Measurements from ENCODE around the gene ITM2A. TPM values are rescaled to one million over a fixed set of nuclear protein-coding genes. Genes with fewer than 3 reads are reported as not detected.

Gene ITM2A
- total RNA-seq (2014; rRNA removed; shearing (Covaris generic)): 0.17 and 0.43 TPM in 2 replicates
- polyA plus RNA-seq (2014; cell fraction: nucleus; rRNA removed): 1.0 TPM in 1 of 2 replicates, not detected in the other

DNA sequence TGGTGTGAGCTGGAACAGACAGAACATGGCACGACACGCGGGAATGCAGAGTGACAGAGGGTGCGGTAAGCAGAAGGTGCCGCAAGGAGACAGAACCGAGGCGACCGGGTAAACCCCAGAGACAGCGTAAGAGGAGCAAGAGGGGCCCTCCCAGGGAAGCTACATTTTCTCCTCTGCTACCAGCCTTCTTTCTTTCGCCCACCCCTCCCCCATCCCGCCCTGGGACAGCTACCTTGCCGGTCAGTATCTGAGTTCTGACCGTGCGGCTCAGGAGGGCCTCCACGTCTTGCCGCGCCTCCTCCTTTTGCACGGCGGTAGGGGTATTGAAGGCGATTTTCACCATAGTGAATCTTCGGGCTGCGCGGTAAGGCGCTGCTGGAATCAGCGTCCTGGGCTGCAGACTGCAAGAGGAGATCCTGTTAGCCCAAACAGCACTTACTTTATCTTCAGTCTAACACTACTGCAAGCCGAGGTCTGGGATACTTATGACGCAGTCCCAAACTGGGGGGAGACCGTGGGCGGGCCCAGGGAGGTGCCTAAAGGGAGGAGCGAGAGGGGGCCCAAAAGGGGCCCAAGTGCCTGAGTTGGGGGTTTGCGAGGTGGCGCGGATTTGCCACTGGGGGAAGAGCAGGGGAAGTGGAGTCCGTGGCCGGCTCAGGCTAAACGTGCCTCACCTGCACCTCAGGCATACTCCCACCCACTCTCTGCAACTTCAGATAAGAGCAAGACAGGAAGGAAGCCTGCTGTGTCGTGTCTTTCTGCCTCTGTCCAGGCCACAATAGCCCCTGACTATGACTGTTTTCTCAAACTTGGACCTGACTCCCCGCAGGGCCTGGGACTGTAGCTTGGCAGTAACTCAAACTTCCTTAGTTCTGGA lies at the start of gene ITM2A:
Gene ITM2A (minus strand): TSS at position 462 of the 877 bp plus-strand sequence. CDS start 119 bp downstream, at position 343.
- DNase-seq (ENCODE audit: extremely low read depth, low read depth): no peak

DNA sequence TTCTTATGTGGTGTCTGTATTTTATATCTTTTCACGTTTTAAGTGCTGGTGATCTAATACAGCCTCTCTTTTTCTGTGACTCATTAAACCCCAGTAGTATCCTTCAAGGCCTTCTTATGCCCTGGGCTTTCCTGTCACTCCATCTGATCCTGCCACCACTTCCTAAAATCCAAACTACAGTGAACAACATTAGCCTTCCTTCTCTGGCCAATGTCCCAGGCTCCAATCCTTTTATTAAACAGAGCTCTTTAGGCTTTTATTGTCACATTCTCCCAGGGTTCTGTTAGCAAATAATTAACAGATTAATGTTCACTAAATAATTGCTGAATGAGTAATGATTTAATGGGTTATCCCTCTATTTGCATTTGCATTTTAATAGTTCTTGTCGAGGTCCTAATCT lies 47.9 kb upstream of the ITM2A start:
- no peak for DNase-seq (ENCODE audit: extremely low read depth, low read depth)

DNA sequence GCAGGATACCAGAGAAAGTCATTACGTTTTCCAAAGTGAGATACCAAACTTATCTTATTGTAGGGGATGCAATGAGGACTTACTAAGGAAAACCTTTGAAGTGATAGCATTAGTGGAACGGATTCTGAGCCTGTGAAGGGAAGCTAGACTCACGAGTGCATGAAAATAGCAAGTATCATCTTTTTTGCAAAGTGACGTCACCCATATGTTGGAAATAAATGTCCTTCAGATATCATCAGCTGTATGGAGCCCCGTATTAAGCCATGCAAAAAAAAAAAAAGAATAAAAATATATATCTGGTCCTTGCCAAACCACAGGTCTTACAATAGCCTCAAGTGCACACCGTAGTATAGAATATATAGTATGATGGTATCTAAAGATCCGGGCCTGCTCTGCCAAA lies 46.8 kb upstream of the ITM2A start:
- no peak for DNase-seq (ENCODE audit: extremely low read depth, low read depth)

DNA sequence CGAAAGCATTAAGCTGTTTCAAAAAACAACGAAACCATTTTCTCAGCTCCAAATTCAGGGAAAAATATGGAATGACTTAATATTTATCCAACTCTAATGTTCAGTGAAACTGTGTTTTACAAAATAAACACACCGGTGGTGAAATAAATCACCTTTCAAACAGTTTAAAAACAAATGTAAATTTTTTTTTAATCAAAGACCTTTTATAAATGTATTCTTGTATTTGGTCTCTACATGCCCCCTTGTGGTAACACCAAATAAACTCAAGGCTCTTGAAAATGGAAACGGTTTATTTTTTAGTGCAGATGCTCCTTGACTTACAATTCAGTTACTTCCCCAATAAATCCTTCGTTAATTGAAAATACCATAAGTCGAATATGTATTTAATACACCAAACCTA lies 45.8 kb upstream of the ITM2A start:
- no peak for DNase-seq (ENCODE audit: extremely low read depth, low read depth)

DNA sequence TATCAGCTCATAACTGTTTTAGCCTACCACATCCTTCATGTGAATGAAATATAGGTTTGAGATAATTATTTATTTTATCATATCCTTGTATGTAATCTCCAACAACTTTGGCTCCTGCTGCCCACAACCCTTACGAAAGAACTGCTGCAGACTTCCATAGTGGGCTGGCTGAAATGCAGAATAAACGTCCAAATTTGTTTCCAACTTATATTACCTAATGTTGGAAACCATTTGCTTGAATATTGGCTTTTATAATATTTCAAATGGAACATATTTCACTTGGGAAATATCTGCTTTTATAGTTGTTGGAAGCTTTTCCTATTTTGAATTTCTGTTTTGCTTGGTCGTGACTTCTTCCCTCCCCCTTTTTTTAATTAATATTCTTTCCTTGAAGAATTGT lies 45.0 kb upstream of the ITM2A start:
- DNase-seq (ENCODE audit: extremely low read depth, low read depth): no peak

DNA sequence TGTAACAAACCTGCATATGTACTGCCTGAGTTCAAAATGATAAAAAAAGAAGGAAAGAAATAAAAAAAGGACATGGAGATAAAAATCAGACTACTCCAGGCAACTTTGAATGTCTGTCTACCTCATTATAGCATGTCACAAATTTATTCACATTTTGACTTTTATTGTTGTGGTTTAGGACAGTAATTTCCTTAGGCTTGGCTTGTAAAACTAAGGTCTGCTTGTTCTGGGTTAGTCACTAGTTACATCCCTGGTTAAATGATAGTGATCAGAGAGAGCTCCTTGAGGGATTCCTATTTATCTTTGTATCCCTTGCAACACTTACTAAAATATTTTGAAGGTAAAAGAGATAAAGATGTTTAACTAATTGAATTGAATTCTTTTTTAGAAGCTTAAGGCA lies 42.5 kb upstream of the ITM2A start:
- no peak for DNase-seq (ENCODE audit: extremely low read depth, low read depth)

DNA sequence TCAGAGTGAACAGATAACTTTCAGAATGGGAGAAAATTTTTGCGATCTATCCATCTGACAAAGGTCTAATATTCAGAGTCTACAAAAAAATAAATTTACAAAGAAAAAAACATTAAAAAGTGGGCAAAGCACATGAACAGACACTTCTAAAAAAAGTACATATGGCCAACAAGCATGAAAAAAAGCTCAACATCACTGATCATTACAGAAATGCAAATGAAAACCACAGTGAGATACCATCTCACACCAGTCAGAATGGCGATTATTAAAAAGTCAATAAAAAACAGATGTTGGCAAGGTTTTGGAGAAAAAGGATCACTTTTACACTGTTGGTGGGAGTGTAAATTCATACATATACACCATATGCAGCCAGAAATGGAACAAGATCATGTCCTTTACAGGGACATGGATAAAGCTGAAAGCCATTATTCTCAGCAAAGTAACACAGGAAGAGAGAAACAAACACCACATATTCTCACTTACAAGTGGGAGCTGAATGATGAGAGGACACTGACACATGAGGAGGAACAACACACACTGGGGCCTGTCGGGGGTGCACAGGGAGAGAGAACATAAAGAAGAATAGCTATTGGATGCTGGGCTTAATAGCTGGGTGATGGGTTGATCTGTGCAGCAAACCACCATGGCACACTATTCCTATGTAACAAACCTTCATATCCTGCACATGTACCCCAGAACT lies 41.6 kb upstream of the ITM2A start:
- no peak for DNase-seq (ENCODE audit: extremely low read depth, low read depth)

DNA sequence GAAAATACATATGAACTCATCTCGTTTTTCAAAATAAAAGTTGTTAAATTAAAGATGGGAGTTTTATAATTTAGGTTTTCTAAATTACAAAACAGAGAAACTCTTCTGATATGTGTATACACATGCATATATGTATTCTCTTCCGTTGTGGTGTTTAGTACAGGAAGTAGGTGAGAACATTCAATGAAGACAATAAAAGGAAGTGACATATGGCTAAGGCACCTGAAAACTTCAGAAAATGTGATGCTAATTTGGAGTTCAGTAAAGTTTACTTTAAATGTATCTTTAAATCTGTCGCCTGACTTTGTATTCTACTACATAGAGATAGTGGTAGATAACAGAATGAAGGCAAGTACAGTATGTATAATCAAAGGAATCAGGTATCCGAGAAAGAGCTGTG lies 33.5 kb upstream of the ITM2A start:
- DNase-seq (ENCODE audit: extremely low read depth, low read depth): no peak

DNA sequence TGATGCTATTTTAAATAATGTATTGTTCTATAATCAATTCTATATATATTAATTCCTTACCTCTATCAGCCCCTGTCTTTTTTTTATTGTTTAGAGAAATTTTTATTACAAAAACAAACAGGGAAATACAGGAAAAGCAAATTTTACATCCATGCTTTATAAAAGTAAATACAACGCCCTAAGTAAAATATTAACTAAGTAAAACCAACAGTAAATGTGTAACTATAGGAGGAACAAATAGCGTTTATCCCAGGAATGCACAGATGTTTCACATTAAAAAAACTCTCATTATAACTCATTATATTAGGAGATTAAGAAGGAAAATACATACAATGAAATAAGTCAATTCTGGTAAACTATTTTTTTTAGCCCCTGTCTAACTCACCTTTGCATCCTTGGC lies 8.2 kb upstream of the ITM2A start:
- DNase-seq (ENCODE audit: extremely low read depth, low read depth): no peak

DNA sequence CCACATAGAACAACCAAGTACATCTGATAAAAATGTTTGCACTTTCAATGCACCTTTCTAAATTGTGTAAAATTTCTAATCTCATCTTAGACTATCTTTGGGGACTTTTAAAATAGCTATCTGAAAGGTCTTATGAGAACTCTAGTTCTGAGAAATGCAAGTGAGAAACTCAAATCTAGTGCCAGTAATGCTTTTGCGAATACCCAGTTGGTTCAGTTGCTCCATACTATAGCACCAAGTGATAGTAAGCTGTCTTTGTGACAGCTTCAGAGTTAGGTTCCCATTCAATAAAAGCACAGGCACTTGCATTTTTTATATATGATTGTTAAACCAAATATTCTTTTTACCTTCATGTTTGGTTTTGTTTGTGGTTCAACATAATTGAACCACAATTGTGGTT lies 4.5 kb upstream of the ITM2A start:
- no peak for DNase-seq (ENCODE audit: extremely low read depth, low read depth)

DNA sequence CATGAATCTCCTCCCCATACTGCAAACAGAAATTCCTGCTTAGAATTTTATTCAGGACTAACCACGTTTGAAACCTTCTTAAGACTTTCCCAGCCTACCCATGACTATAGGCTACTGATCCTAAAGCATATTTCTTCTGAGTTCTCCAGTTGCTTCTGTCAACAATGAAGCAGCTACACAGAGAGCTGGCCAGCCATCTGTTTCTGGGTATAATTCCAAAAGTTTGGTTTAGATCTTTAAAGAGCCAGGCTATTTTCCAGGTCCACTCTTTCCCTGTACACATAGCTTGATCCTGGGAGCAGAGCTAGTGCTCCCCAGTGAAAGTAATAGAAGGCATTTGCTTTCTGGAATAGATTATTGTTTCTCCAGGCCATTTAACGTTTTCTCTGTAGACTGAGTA lies 4.0 kb upstream of the ITM2A start:
- DNase-seq (ENCODE audit: extremely low read depth, low read depth): no peak

DNA sequence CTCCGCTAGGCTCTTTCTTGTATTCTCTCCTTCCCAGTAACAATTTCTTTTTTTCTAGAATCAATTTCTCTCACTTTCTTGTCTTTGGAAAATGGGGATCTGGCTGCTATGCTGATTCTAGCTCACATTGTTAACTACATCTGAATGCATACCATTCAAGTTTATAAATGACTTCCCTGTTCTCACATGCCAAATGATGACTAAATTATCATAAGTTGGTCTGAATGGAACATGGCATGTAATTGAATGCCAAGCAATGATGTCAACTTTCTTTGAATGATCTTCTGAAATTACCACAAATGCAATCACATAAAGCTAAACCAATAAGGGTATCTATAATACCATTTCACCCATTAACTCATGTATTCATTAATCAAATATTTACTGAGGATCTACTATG lies 2.7 kb upstream of the ITM2A start:
- no peak for DNase-seq (ENCODE audit: extremely low read depth, low read depth)

DNA sequence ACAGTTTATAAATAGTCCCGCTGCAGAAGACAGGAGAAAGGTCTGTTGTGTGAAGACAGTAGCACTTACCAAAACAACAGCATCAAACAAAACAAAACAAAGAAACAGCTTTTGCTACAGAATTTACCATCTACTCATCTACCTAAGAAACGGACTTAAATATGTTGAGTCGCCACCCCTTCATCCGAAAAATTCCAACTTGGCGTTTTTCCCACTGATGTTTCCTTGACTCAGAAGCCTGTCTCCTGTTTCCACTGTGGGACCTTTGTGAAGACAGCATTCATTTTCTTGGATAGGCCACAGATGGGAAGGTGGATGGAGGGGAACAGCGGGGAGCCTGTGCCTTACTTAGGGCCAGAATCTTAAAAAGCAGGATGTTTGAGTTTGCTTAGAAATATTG lies 1.3 kb upstream of the ITM2A start:
- DNase-seq (ENCODE audit: extremely low read depth, low read depth): no peak

DNA sequence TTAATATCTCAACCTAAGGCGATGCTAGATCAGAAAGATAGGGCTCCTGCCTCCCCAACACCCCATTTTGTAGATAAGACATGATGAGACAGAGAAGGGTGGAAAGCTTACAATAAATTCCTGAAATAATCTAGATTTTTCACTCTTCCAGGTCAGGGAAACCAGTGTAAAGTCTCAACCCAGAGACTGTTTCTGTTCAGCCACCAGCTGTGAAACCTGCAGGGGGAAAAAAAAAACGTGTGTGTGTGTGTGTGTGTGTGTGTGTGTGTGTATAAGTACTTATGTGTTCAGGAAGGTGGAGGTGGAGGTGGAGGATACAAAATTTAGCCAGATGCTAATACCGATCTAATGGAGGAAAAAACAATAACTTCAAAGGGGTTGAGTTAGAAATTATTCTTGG lies 773 bp upstream of the ITM2A start:
- DNase-seq (ENCODE audit: extremely low read depth, low read depth): no peak

DNA sequence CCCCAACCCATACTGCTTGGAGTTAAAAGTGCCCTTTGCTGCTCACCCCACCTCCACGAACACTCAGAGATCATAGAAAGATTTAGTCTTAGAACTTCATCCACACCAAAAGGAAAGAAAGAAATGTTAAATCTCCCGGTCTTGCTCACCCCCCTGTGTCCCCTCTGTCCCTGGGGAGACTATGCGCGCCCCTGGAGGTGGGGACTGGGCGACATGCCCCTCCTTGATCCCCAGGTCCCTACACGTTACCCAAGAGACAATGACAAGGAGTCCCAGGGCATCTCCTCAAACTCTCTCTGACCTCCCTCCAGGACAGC lies 620 bp downstream of the ITM2A start:
- no peak for DNase-seq (ENCODE audit: extremely low read depth, low read depth)

DNA sequence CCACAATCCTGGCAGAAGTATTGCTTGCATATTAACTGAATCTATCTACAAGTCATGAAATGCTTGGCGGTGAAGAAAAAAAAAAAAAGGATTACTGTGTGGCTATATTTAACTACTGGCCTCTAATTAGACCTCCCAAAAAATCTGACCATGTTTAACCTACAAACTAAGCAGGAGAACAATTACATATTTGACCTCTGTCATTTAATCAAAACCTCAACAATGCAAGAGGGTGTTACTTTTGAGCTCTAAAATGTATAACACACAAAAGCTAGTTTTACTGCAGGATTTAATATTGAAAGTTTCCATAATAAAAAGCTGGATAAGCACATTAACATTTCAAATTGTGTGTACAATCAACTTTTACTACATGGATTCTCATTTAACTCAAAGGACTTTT lies 1.5 kb downstream of the ITM2A start:
- no peak for DNase-seq (ENCODE audit: extremely low read depth, low read depth)

DNA sequence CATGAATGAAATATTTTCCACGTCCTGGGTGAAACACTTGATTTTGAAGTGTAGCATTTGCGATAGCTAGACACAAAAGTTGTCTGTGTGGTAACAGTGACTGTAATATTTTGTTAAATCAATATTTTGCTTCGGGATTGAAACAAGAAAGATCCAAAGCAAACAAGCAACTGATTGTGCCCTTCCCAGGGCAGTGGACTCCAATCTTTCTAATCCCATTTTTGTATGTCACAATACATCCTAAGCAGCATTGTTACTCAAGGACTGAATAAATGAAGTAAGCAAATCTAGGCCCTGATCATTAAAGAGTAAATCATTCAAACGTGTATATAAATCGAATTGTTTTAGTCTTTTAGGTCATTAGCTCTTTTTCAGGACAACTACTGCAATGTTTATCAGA lies 2.8 kb downstream of the ITM2A start:
- DNase-seq (ENCODE audit: extremely low read depth, low read depth): no peak

DNA sequence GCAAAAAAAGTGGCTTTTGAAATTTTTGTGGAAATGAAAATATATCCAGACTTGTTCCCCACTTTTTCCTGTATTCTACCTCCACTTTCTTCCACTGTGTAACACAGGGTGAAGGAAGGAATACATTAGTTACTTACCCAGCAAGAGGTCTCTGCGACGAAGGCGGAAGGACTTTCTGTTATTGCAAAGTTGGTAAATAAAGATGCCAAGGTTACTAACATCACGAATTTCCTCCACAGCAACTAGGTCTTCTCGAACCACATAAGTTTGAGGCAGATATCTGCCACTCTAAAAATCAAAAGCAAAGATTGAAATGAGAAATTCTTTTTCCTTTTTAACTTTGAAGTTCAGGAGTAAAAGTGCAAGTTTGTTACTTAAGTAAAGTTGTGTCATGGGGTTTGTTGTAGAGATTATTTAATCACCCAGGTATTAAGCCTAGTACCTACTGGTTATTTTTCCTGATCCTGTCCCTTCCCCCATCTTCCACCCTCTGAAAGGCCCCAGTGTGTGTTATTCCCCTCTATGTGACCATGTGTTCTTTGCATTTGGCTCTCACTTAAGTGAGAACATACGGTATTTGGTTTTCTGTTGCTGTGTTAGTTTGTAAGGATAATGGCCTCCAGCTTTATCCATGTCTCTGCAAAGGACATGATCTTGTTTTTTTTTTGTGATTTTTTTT lies 5.8 kb downstream of the ITM2A start:
- no peak for DNase-seq (ENCODE audit: extremely low read depth, low read depth)

DNA sequence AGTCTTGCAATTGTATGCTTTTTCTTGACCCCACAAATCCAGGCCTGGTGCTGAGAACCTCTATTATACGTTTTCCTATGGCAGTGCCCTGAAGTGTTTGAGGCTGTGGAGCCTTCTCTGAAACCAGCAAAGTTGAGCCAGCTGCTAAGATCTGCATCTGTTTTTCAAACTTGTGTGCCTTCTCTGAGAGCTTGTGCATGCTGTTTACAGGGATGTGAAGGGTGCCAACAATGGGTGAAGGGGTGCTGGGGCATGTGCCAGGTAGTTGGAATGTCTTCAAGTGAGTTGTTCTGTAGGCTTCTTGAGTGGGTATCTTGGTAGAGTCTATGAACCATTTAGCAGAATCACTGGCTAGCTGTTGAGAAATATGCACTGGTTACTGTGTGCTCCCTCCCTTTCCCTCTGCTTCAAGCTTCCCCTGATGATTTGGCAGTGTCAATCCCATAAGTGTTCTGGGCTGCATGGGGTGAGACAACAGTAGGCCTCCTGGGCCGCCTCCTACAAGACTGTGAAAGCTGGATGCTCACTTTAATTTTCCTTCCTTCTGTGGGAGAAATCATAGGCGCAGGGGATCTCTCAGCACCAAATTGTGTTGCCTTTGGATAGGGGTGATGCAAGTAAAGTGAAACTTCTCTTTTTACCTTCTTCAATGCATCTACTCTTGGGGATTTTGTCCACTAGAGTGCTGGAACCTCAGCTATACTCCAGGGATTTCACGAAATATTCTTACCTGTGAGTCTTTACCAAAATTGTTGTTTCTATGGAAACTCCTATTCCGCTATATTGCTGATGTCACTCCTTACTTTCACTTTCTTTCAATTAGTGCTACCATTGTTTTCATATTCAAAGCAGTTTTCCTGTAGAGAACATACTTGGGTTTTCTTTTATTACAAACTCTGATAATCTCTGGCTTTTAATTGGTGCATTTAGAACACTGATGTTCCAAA lies 30.0 kb downstream of the ITM2A start:
- no peak for DNase-seq (ENCODE audit: extremely low read depth, low read depth)

DNA sequence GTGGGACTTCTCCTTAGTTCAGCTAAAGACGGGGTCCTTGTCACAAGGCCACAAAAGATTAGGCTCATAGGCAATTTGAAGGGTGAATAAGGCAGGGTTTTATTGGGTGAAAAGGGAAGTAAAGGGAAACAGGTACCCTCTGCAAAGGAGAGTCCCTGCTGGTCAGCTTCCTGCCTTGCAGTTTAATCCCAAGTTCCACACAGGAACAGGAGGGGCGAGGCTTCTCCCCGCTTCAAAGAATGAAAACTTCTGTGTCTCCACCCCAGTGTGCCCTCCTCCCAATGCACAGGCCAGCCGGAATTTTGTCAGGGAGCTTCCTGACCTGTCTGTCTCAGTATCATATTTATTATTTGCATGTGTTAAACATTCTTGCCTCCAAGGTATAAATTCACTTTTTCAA lies 37.1 kb downstream of the ITM2A start:
- no peak for DNase-seq (ENCODE audit: extremely low read depth, low read depth)

Measured in NCI-H460 (cell line).